ENCODE data around the gene DDRGK1.

DNA sequence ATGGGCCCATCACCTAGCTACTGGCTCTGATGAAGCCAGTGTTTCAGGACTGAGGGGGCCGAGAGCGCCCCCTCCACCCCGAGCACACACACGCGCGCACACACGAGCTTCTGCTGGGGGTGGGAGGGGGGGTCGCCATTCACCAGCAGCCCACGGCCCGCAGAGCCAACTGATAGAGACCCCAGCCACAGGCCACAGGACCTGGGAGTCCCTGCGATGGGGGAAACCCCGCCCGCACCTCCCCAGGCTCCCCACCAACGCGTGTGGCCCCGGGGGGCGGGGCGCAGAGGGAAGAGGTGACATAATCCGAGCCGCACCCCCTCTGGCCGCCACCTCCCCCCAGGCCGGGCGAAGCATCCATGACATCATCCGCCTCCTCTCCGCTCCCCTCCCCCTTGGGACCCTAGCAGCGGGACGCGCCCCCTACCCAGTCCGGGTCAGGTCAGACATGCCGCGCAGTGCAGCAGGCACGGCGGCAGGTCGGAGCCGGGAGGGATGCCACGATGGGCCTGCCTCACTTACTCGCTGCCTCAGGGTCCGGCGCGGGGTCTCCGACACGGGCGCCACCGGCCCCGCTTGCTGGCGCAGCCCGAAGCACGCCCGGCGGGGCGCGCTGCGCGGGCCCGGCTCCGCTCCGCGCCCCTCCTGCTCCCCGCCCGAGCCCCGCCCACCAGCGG lies 31.4 kb downstream of the DDRGK1 start, which contains the start of gene LZTS3:
- peak; percentile 49 to 92 for TF ChIP-seq POLR2A (IDR thresholded peaks at IDR 0.05)
- TF ChIP-seq, protein P1, sequence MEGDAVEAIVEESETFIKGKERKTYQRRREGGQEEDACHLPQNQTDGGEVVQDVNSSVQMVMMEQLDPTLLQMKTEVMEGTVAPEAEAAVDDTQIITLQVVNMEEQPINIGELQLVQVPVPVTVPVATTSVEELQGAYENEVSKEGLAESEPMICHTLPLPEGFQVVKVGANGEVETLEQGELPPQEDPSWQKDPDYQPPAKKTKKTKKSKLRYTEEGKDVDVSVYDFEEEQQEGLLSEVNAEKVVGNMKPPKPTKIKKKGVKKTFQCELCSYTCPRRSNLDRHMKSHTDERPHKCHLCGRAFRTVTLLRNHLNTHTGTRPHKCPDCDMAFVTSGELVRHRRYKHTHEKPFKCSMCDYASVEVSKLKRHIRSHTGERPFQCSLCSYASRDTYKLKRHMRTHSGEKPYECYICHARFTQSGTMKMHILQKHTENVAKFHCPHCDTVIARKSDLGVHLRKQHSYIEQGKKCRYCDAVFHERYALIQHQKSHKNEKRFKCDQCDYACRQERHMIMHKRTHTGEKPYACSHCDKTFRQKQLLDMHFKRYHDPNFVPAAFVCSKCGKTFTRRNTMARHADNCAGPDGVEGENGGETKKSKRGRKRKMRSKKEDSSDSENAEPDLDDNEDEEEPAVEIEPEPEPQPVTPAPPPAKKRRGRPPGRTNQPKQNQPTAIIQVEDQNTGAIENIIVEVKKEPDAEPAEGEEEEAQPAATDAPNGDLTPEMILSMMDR (IDR thresholded peaks at IDR 0.05), result peak in 3 of 4 experiments; percentile 4 to 17 (median 7)

Measured in uterus (tissue), 2 donors.